Retinal pigment epithelial cell (primary cell): ENCODE results near the gene SLC10A7.

Experiments used
- DNase-seq: peaks from one replicate; pipeline ENCODE4 v3.0.0-alpha.2; 2010; ENCODE audit warnings: low read depth
- H3K4me3 ChIP-seq: 2 replicates; pipeline ENCODE4 v1.5.1; 2011; ENCODE audit warnings: mild to moderate bottlenecking, low read length, control low read depth, moderate library complexity
- TF ChIP-seq, protein P1 (sequence below): conservative IDR thresholded peaks from 2 replicates; pipeline ENCODE4 v1.5.1; 2011; ENCODE audit warnings: low read depth, low read length, control low read depth, inconsistent platforms

The SLC10A7 gene

DNA sequence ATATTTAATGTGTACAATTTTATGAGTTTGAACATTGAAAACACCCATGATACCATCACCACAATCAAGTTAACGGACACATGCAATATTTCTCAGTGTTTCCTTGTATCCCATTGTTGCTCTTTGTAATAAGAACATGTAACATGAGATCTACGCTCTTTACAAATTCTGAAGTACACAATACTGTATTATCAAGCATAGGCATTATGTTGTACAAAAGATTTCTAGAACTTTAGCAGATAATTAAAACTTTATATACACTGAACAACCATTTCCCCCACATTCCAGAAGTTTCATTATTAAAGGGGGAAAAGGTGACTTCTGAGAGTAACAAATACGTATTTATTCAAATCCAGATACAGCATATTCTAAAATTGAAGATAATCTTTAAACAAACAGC, 114.5 kb downstream of the SLC10A7 start:
- TF ChIP-seq, protein P1, sequence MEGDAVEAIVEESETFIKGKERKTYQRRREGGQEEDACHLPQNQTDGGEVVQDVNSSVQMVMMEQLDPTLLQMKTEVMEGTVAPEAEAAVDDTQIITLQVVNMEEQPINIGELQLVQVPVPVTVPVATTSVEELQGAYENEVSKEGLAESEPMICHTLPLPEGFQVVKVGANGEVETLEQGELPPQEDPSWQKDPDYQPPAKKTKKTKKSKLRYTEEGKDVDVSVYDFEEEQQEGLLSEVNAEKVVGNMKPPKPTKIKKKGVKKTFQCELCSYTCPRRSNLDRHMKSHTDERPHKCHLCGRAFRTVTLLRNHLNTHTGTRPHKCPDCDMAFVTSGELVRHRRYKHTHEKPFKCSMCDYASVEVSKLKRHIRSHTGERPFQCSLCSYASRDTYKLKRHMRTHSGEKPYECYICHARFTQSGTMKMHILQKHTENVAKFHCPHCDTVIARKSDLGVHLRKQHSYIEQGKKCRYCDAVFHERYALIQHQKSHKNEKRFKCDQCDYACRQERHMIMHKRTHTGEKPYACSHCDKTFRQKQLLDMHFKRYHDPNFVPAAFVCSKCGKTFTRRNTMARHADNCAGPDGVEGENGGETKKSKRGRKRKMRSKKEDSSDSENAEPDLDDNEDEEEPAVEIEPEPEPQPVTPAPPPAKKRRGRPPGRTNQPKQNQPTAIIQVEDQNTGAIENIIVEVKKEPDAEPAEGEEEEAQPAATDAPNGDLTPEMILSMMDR = no peak
- DNase-seq = no peak
- H3K4me3 ChIP-seq = no peak overlapping the region

DNA sequence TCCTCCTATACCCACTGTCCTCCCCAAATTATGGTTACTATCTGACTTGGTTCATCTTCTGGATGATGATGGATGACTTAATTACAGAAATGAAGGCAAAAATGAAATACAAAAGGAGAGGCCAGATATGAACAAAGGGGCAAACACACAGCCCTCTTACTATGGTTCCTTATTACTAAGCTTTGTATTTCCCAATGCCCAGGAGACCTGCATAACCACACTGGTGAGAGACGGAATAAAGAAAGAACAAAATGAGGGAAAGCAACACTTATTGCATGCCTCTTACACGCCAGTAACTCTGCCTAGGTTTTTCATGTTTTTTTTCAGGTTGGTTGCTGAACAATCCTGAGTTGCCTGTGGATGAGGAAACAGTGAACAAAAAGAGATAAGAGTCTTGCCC, 120.5 kb downstream of the SLC10A7 start:
- H3K4me3 ChIP-seq = no peak overlapping the region
- TF ChIP-seq, protein P1 = no peak
- DNase-seq = no peak

DNA sequence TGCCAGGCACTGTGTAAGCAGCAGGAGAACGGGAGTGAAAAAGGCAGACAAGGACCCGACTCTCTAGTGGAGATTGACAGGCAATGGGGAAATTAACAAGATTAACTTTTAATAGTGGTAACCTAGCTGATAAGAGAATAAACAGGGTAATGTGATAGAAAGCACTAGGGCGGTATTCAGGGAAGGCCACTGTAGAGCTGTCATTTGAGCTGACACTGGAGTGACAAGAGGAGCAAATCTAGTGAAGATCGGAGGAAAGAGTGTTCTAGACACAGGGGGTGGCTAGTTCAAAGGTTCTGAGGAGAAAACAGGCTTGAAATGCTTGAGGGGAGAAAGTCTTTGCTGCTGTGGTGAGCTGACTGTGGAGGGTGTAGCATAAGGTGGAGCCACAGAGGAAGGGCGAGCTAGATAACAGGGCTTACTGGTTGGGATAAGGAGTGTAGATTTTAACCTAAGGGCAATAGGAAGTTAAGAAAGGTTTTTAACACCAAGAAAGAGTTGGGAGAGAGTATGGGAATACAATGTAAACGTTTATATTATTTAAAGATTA, 122.8 kb downstream of the SLC10A7 start:
- TF ChIP-seq, protein P1 = no peak
- no peak for DNase-seq
- H3K4me3 ChIP-seq = no peak overlapping the region

DNA sequence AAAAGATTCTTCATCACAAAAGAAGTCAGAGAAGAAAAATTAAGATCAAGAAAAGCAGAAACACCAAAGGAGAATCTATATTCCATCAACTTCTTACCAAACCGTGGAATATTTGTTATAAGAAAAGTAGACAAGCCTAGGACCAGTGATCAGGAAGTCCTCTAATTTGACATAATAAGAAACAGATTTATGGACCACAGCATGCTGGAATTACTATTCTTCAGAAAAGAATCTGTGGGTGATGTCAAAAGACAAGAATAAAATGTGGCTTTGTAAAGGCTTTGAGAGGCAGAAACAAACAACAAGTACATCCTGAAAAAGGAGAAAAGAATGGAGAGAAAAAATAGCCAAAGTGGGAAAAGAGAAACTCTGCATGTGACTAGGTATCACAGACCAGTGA, 123.3 kb downstream of the SLC10A7 start:
- H3K4me3 ChIP-seq = no peak overlapping the region
- TF ChIP-seq, protein P1 = no peak
- no peak for DNase-seq

DNA sequence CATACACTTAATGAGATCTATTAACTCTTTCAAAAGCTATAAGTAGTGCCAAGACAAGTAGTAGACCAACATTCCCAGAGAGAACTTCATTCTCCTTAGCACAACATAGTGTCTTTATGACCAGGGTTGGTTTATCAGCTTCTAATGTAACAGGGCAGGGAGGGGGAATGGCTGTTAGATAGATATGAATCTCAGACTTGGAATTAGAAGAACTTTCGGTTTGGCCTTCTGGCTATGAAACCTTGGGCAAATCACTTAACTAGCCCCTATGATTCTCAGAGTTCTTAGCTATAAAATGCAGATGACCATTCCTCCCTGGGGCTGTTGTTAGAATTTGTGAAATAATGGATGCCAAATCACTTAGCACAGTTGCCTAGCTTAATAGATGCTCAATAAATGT, 132.2 kb downstream of the SLC10A7 start:
- TF ChIP-seq, protein P1 = no peak
- H3K4me3 ChIP-seq = no peak overlapping the region
- no peak for DNase-seq

DNA sequence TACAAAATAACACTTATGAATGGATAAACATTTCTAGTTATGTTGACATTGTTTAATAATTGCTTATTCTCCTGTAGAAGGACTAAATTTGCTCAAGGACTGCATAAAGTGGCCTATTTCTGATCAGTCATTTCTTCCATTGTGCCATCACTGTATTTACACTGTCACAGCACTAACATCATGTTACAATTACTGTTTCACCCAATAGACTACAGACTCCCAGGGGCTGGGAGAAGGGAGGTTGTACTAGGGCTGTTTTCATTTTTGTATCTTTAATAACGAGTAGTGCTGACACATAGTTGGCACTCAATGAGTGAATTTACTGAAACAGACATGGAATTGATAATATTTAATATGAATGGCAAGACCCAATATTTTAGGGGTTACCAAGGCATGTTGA, 139.5 kb downstream of the SLC10A7 start:
- DNase-seq = no peak
- H3K4me3 ChIP-seq = no peak overlapping the region
- TF ChIP-seq, protein P1 = no peak

DNA sequence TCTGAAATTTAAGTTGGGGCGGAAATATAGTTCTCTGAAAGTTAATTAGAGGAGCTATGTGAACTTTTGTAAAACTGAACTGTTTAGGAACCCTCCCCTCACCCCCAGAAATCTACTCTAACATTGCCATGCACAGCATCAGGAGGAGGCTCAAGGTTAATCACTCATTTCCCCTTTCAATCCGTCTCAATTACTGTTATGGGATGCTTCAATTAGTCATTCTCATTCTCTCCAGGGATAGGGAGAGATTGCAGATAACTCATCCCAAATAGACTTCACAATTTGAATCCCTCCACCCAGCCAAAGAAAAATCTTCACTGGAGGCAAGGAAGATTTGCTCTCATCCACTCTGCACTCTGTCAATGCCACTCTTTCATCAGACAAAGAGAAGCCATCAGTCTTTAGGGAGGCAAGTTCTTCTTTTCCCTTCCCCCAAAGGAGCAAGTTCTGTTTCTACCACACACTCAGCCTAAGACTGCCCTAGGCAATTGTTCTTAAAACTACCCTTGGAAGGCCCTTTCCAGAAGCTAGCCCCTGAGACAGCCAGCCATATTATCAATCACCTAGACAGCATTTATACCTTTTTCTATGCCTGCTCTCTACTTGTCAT, 140.4 kb downstream of the SLC10A7 start:
- TF ChIP-seq, protein P1 = no peak
- no peak for DNase-seq
- H3K4me3 ChIP-seq = no peak overlapping the region
